WTC11 (cell line): ENCODE results near the gene PODXL. TPM values are rescaled to one million over a fixed set of nuclear protein-coding genes. Genes with fewer than 3 reads are reported as not detected.
A peak's percentile ranks its signal among the peaks of the same experiment; 100 is the strongest.

ENCODE experiments used
- ATAC-seq: fragments of 200-7000 bp; cut with Tn5 transposase; 2 replicates; pipeline ENCODE4 v1.10.0; 2021; ENCODE audit warnings: mild to moderate bottlenecking, moderate library complexity
- CTCF ChIA-PET: fragments of 300-600 bp; sonication (Branson Sonifier 250); formaldehyde crosslinking; loops from one replicate; lab custom pipeline; 2021; ENCODE audit warnings: antibody characterized with exemption; lab: Charles Lee
- POLR2A ChIA-PET: fragments of 350-600 bp; sonication (Branson Sonifier 250); formaldehyde crosslinking; loops from one replicate; lab custom pipeline; 2021; ENCODE audit warnings: antibody characterized with exemption; lab: Charles Lee
- DNase-seq: peaks from one replicate; pipeline ENCODE4 v3.0.0; 2021; ENCODE audit warnings: low spot score
- H3K27ac Mint-ChIP-seq: 2 replicates; pipeline ENCODE4 v1.8.0; 2021; ENCODE audit warnings: mixed read lengths
- H3K27me3 Mint-ChIP-seq: 2 replicates; pipeline ENCODE4 v1.8.0; 2021; ENCODE audit warnings: low read depth, mild to moderate bottlenecking, moderate library complexity, mixed read lengths
- H3K36me3 Mint-ChIP-seq: 2 replicates; pipeline ENCODE4 v1.8.0; 2021; ENCODE audit warnings: mixed read lengths
- H3K4me1 Mint-ChIP-seq: 2 replicates; pipeline ENCODE4 v1.8.0; 2022; ENCODE audit warnings: mixed read lengths
- H3K4me3 Mint-ChIP-seq: 2 replicates; pipeline ENCODE4 v1.8.0; 2021; ENCODE audit warnings: mild to moderate bottlenecking, moderate library complexity, mixed read lengths
- H3K9me3 Mint-ChIP-seq: 2 replicates; pipeline ENCODE4 v1.8.0; 2021; ENCODE audit warnings: mixed read lengths
- AR ChIP-seq: fragments of 250-450 bp; sonication (Bioruptor Pico); IDR thresholded peaks from 2 replicates; pipeline ENCODE4 v1.9.0; 2021; ENCODE audit warnings: mild to moderate bottlenecking
- CTCF ChIP-seq: fragments of 200-600 bp; IDR thresholded peaks from 2 replicates; pipeline ENCODE4 v1.8.0; 2022; ENCODE audit warnings: antibody characterized with exemption
- E2F5 ChIP-seq: sonication (generic); formaldehyde crosslinking; IDR thresholded peaks from 2 replicates; pipeline ENCODE4 v1.8.1; 2022; ENCODE audit warnings: mild to moderate bottlenecking, moderate library complexity, missing genetic modification reagents
- ERG ChIP-seq: fragments of 250-450 bp; sonication (Bioruptor Pico); IDR thresholded peaks from 2 replicates; pipeline ENCODE4 v1.8.0; 2021; ENCODE audit warnings: mild to moderate bottlenecking
- FOXP4 ChIP-seq: sonication (generic); formaldehyde crosslinking; IDR thresholded peaks from 2 replicates; pipeline ENCODE4 v1.8.0; 2022; ENCODE audit warnings: mild to moderate bottlenecking, missing genetic modification reagents
- GRHL2 ChIP-seq: fragments of 250-450 bp; sonication (Bioruptor Pico); IDR thresholded peaks from 2 replicates; pipeline ENCODE4 v1.8.0; 2022; ENCODE audit warnings: mild to moderate bottlenecking, moderate library complexity; ENCODE audit not compliant: insufficient replicate concordance, severe bottlenecking
- GTF2I ChIP-seq: fragments of 250-450 bp; sonication (Bioruptor Pico); conservative IDR thresholded peaks from 2 replicates; pipeline ENCODE4 v1.4.0; 2021; ENCODE audit warnings: mild to moderate bottlenecking
- JUN ChIP-seq: sonication (generic); formaldehyde crosslinking; IDR thresholded peaks from 2 replicates; pipeline ENCODE4 v1.8.0; 2023; ENCODE audit warnings: mild to moderate bottlenecking, missing genetic modification reagents
- KAT7 ChIP-seq: sonication (generic); formaldehyde crosslinking; IDR thresholded peaks from 2 replicates; pipeline ENCODE4 v1.8.1; 2023; ENCODE audit warnings: missing genetic modification reagents, mild to moderate bottlenecking, borderline replicate concordance
- PREB ChIP-seq: sonication (generic); formaldehyde crosslinking; IDR thresholded peaks from 2 replicates; pipeline ENCODE4 v1.8.1; 2022; ENCODE audit warnings: mild to moderate bottlenecking, missing genetic modification reagents, moderate library complexity, borderline replicate concordance
- PRRX2 ChIP-seq: fragments of 250-450 bp; sonication (Bioruptor Pico); IDR thresholded peaks from 2 replicates; pipeline ENCODE4 v1.8.0; 2021; ENCODE audit warnings: mild to moderate bottlenecking
- RORB ChIP-seq: fragments of 250-450 bp; sonication (Bioruptor Pico); IDR thresholded peaks from 2 replicates; pipeline ENCODE4 v1.9.0; 2021; ENCODE audit warnings: mild to moderate bottlenecking
- SMAD4 ChIP-seq: sonication (generic); formaldehyde crosslinking; IDR thresholded peaks from 2 replicates; pipeline ENCODE4 v1.8.0; 2022; ENCODE audit warnings: mild to moderate bottlenecking, missing genetic modification reagents
- USF1 ChIP-seq: sonication (generic); formaldehyde crosslinking; IDR thresholded peaks from 2 replicates; pipeline ENCODE4 v1.8.0; 2022; ENCODE audit warnings: mild to moderate bottlenecking, missing genetic modification reagents
- ZNF416 ChIP-seq: fragments of 250-450 bp; sonication (Bioruptor Pico); IDR thresholded peaks from 2 replicates; pipeline ENCODE4 v1.9.0; 2021; ENCODE audit warnings: mild to moderate bottlenecking, inconsistent platforms
- ZSCAN18 ChIP-seq: fragments of 250-450 bp; sonication (Bioruptor Pico); IDR thresholded peaks from 2 replicates; pipeline ENCODE4 v2.1.2; 2022; ENCODE audit warnings: mild to moderate bottlenecking, moderate library complexity
- total RNA-seq: library from RNA; stranded (reverse); gene quantifications from 3 replicates; pipeline ENCODE4 v1.2.3, GENCODE V29; 2021

Gene PODXL
- total RNA-seq, 1 experiment from 2014 or later, result 483 TPM

GRCh38 chr7:131480384-131481315 lies 75.8 kb downstream of the PODXL start:
- no peak overlapping the region for H3K4me3 Mint-ChIP-seq
- CTCF ChIA-PET, result interaction anchor here (0.6 kb wide), 1 partner anchor 159 kb away, joined by 4 read pairs; no protein-coding TSS in a partner anchor
- no peak for TF ChIP-seq PREB (CRISPR knock-in tag)
- no peak for TF ChIP-seq GTF2I (CRISPR knock-in tag)
- no peak for TF ChIP-seq CTCF
- TF ChIP-seq SMAD4, result no peak
- TF ChIP-seq ERG (CRISPR knock-in tag), result no peak
- no peak for TF ChIP-seq USF1
- no peak for TF ChIP-seq PRRX2 (CRISPR knock-in tag)
- TF ChIP-seq AR (CRISPR knock-in tag), result no peak
- TF ChIP-seq RORB (CRISPR knock-in tag), result no peak
- TF ChIP-seq ZNF416 (CRISPR knock-in tag), result no peak
- TF ChIP-seq GRHL2 (CRISPR knock-in tag), result no peak
- no peak for TF ChIP-seq FOXP4 (CRISPR knock-in tag)
- no peak for TF ChIP-seq KAT7 (CRISPR knock-in tag)
- TF ChIP-seq JUN, result no peak
- no peak for TF ChIP-seq ZSCAN18 (CRISPR knock-in tag)
- no peak for TF ChIP-seq E2F5 (CRISPR knock-in tag)
- DNase-seq (no peak), ATAC-seq (0 out of 2 replicates have a peak, but pooled peaks have one; percentile 18)
- H3K27ac Mint-ChIP-seq, result peak overlapping the region; percentile 22; the same call in 1 of the 2 replicates
- POLR2A ChIA-PET, result interaction anchor here (0.5 kb wide), 1 partner anchor 125 kb away, joined by 11 read pairs; no protein-coding TSS in a partner anchor
- H3K27me3 Mint-ChIP-seq, result no peaks in the 10 kb centered on the region
- no peaks in the 10 kb centered on the region for H3K9me3 Mint-ChIP-seq
- H3K4me1 Mint-ChIP-seq, result peaks cover 5% of the 10 kb centered on the region
- peaks cover 5% of the 10 kb centered on the region; the same call in 1 of the 2 replicates for H3K36me3 Mint-ChIP-seq
